HG03460 (cell line): ENCODE data around the gene COL9A3.

ENCODE experiments used
- ATAC-seq: cut with Tn5 transposase; IDR thresholded peaks from one replicate; pipeline ENCODE4 v1.9.1; 2021; ENCODE audit not compliant: unreplicated experiment

COL9A3 gene

GRCh38 chr20:62822239-62822787 is 5.5 kb downstream of the COL9A3 start:
- ATAC-seq: no peak

- ATAC-seq: no peak
Measured at GRCh38 chr20:62822788-62823651, 6.2 kb downstream of the COL9A3 start.

DNA sequence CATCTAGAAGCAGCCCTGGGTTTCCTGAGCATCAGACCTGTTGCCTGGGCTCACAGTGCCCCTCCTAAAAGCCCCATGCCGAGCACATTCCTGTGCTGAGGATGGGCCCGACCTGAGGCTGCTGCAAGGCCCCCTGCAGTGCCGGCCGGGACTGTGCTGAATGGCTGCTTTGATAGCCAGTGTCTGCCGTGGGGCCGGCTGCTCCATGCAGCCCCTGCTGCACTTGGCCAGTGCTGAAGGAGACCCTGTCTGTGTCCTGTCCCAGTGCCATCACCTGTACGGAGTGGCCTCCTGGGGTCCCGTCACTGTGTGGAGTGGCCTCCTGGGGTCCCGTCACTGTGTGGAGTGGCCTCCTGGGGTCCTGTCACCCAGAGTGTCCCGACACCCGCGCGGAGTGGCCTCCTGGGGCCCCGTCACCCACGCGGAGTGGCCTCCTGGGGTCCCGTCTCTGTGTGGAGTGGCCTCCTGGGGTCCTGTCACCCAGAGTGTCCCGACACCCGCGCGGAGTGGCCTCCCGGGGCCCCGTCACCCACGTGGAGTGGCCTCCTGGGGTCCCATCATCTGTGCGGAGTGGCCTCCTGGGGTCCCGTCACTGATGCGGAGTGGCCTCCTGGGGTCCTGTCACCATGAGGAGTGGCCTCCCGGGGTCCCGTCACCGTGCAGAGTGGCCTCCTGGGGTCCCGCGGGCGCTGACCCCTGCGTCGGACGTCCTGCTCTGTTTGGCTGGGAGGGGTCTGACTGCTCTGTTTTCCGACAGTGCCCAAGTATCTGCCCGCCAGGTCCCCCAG is 7.0 kb downstream of the COL9A3 start:
- ATAC-seq: no peak

DNA sequence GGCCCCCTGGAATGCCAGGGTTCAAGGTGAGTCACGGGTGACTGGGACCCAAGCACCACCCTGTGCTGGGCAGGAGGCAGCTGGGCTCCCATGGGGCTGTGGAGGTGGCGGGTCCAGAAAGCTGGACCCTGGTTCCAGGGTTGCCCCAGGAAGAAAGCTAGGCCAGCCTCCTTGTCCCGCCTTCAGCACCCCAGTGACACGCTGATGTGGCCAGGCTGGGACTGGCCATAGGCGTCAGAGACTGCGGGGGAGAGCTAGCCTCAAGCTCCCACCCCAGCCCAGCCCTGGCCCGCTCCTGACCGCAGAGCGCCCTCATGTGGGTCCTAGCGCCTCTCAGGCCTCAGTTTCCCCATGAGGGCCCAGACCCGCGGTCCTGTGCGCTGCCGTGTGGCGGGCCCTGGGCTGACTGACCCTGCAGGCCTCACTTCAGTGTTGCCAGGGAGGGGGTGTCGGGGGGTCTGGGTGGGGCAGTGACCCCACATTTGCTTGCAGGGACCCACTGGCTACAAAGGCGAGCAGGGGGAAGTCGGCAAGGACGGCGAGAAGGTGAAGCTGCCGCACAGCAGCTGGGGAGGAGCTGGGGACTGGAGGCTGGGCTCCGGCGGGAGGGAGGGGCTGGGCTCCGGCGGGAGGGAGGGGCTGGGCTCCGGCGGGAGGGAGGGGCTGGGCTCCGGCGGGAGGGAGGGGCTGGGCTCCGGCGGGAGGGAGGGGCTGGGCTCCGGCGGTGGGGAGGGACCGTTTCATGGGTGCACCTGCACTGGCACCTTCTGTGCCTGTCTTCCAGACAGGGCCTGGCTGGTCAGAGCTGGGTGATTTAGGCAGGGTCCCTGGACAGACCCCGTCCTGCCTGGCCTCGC is 7.9 kb downstream of the COL9A3 start:
- no peak for ATAC-seq

- ATAC-seq: no peak
Measured at GRCh38 chr20:62825333-62825985, 8.6 kb downstream of the COL9A3 start.

DNA sequence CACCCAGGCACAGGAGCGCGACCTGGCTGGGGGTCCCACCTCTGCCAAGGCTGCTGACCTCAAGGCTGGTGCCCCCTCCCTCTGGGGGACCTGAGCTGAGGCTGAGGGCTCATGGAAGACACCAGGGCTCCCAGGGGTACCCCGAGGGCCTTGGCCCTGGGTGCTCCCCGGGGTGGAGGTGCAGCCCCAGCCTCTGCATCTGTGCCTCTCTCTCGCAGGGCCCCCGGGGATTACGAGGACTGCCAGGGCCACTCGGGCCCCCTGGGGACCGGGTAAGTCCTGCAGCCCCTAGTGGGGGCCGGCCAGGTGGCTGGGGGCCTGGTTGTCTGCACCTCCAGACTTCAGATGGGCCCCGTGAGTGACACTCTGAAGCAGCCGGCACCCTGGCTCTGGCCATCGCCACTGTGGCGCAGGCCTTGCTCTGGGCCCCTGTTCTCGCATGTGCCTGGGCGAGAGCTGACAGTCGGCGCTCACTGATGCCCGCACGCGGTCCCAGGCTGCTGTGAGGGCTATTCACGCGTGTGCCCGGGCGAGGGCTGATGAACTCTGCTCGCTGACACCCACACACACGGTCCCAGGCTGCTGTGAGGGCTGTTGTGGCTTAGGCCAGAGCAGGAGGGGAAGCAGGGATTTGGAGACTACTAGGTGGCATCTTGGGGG is 9.3 kb downstream of the COL9A3 start:
- no peak for ATAC-seq

DNA sequence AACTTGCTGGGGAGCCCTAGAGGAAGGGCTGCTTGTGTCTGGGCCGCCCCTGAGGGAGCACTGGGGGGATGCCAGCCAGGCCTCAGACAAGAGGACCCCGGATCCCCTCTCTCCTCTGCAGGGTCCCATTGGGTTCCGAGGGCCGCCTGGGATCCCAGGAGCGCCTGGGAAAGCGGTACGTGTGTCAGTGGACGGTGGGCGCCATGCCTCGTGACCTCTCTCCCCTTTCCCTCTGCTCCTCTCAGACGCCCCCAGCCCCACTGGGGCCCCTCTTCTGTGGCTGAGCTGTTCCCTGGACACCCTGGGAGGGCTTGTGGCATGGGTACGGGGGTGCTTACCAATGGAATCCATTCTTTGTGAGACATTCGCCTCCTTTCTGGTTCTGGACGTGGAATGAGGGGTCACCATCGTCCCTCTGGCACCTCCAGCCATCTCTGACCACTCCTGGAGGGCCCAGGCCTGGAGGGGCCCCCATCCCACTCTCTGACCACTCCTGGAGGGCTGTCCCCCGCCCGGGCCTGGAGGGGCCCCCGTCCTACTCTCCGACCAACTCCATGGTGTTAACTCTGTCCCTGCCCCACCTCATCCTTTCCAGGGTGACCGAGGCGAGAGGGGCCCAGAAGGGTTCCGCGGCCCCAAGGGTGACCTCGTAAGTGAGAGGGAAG is 9.9 kb downstream of the COL9A3 start:
- no peak for ATAC-seq

DNA sequence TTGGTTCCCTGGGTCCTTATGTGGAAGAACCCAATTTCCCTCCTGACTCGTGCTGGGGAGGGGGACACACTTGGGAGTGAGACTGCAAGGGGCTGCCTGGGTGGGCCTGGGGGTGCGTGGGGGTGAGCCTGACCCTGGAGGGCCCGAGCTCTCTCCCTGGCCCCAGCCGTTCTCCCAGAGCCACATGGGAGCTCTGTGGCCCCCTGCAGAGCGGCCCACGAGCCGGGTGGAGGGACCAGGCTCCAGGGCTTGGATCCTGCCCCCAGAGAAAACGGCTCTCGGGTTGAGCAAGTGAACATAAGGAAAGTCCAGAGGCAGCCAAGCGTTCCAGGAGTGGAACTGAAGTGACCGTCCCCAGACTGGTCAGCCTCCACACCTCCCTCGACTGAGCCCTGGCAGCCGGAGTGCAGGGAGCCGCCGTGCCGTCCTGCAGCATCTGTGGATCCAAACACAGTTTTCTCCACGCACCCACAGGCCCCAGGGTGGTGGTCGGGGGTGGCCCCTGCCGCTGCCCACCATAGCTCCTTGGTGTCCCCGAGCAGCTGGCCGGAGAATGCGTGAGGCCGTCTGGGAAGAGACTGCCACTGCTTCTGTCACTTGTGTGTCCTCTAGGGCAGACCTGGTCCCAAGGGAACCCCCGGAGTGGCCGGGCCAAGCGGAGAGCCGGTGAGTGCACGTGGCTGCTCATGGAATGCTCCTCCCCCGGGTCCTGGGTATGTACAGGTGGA is 10.6 kb downstream of the COL9A3 start:
- no peak for ATAC-seq

DNA sequence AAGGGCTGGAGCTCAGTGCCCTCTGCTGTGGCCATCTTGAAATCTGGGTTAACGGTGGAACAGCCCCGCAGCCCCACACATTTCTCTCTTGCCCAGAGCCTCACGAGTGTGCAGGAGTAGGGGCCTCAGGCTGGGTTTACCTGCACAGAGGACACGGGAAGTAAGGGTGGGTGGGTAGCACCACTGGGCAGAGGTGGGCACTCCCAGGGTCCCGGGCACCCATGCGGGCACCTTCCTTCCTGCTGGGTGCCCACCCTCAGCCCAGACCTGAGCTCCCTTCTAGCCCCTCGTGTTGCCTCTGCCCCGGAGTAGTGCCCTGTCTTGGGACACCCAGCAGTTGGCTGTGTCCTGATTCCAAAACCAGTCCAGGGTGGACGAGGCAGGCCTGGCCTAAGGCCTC is 11.2 kb downstream of the COL9A3 start:
- no peak for ATAC-seq

GRCh38 chr20:62828511-62829230 is 11.8 kb downstream of the COL9A3 start:
- ATAC-seq: no peak

- no peak for ATAC-seq
Measured at GRCh38 chr20:62829231-62830230, 12.7 kb downstream of the COL9A3 start.

GRCh38 chr20:62830251-62830650 is 13.4 kb downstream of the COL9A3 start:
- no peak for ATAC-seq

DNA sequence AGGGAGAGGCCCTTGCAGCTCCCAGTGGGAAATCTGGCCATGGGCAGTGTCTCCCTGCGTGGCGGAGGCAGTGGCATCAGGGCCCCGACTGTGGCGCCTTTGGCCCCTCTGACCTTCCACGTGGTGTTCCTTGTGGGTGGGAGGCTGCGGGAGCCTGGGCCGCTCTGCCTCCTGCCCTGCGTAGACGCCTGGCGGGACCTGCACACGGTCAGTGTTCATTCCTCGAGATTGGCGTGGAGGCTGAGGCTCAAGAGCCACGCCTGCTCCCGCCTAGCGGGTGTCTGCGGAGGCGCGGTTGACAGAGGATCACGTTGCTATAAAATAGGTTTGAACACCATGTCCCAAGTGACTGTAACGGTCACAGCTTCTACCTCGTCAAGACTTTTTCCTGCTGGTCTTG is 14.0 kb downstream of the COL9A3 start:
- ATAC-seq: no peak

- ATAC-seq: no peak
Measured at GRCh38 chr20:62831361-62831788, 14.5 kb downstream of the COL9A3 start.

DNA sequence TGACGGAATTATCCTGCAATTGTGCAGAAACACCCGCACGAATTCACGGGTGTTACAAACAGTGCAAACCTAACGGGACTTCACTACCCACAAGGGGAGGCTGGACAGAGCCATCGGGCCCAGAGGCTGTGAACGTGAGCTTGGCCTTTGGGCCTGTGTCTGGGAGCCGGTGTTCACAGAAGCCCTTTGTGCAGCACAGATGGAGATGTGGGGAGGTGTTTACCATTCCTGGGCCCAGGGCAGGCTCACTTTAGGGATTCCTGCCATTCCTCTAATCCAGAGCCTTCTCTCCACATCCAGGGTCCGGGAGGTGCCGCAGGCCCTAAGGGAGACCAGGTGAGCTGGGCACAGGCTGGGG is 15.0 kb downstream of the COL9A3 start:
- no peak for ATAC-seq

DNA sequence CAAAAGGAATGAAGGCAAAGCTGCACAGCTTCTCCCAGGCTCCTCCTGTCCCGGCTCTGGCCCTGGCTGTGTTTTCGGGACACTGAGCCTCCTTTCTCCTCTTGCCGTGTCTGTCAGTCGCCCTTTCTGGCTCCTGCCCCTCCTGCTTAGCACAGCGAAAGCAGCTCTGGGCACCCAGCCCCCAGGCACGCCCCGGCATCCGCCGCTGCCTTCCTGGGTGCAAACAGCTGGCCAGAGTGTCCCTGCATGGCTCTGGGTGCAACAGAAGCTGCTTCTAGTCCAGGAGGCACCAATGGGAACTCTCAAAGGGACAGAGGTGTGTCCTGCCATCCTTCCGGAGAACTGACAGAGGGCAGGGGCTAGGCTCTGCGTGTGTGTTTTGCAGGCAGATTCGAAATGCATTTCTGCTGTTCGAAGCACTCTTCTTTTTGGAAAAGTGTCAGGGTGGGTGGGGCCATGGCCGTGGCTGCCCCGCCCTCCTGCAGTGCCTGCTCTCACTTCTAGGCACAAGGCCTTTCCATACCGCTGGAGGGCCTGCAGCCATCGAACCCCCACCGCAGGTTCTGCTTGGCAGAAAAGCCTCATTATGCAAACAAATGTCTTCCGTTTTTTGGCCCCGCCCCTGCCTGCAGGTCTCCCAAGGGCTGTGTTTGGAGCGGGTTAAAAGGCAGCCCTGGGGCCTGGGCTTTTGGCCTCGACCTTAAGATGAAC is 15.5 kb downstream of the COL9A3 start:
- peak; percentile 70 for ATAC-seq
